ENCODE data around the gene PRRC2A. TPM values are rescaled to one million over a fixed set of nuclear protein-coding genes. Genes with fewer than 3 reads are reported as not detected.

The PRRC2A gene
- polyA plus RNA-seq, 1 donor from 2014 or later, result 39.9 TPM

DNA sequence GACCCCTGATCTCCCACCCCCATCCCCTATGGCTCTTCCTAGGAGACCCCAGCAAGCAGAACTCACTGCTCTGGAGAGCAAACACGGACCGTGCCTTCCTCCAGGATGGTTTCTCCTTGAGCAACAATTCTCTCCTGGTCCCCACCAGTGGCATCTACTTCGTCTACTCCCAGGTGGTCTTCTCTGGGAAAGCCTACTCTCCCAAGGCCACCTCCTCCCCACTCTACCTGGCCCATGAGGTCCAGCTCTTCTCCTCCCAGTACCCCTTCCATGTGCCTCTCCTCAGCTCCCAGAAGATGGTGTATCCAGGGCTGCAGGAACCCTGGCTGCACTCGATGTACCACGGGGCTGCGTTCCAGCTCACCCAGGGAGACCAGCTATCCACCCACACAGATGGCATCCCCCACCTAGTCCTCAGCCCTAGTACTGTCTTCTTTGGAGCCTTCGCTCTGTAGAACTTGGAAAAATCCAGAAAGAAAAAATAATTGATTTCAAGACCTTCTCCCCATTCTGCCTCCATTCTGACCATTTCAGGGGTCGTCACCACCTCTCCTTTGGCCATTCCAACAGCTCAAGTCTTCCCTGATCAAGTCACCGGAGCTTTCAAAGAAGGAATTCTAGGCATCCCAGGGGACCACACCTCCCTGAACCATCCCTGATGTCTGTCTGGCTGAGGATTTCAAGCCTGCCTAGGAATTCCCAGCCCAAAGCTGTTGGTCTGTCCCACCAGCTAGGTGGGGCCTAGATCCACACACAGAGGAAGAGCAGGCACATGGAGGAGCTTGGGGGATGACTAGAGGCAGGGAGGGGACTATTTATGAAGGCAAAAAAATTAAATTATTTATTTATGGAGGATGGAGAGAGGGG, 47.0 kb upstream of the PRRC2A start:
- H3F3A ChIP-seq (ENCODE audit: insufficient read depth, low read length, poor library complexity, severe bottlenecking), result no peaks in the 10 kb centered on the region
- H3K36me3 ChIP-seq (ENCODE audit: insufficient read depth, low read length), result no peaks in the 10 kb centered on the region
- no peak overlapping the region for H3K9ac ChIP-seq (ENCODE audit: low read length)
- no peak overlapping the region for H2AFZ ChIP-seq (ENCODE audit: low read depth, low read length)
- H3K27me3 ChIP-seq (ENCODE audit: insufficient read depth, low read depth, low read length), result no peaks in the 10 kb centered on the region
- H3K9me3 ChIP-seq (ENCODE audit: low read length), result no peaks in the 10 kb centered on the region
- H3K4me2 ChIP-seq (ENCODE audit: low read length), result no peak overlapping the region
- H3K79me2 ChIP-seq (replicated peaks; ENCODE audit: insufficient read depth, low read length), result no peaks in the 10 kb centered on the region
- TF ChIP-seq EP300 (conservative IDR thresholded peaks at IDR 0.05; ENCODE audit: poor library complexity, severe bottlenecking), result no peak
- no peak for TF ChIP-seq MXI1 (conservative IDR thresholded peaks at IDR 0.05; ENCODE audit: poor library complexity, severe bottlenecking)
- no peak for TF ChIP-seq TAF1 (IDR thresholded peaks at IDR 0.05; ENCODE audit: low read depth)
- no peak overlapping the region for H3K27ac ChIP-seq (ENCODE audit: low read length)
- no peaks in the 10 kb centered on the region for H3K9me2 ChIP-seq (ENCODE audit: insufficient read depth, low read length)
- no peaks in the 10 kb centered on the region for H4K20me1 ChIP-seq (ENCODE audit: insufficient read depth)
- no peak overlapping the region for H3K4me3 ChIP-seq (ENCODE audit: low read length)

GRCh38 chr6:31574106-31575061, 46.1 kb upstream of the PRRC2A start:
- H3K79me2 ChIP-seq (replicated peaks; ENCODE audit: insufficient read depth, low read length), result no peaks in the 10 kb centered on the region
- TF ChIP-seq MXI1 (conservative IDR thresholded peaks at IDR 0.05; ENCODE audit: poor library complexity, severe bottlenecking) (no peak), POLR2AphosphoS5 (IDR thresholded peaks at IDR 0.05) (no peak), EZH2 (IDR thresholded peaks at IDR 0.05; ENCODE audit: borderline replicate concordance, insufficient read depth, low read length, poor library complexity, severe bottlenecking) (no peak), EP300 (conservative IDR thresholded peaks at IDR 0.05; ENCODE audit: poor library complexity, severe bottlenecking) (no peak), CTCF (IDR thresholded peaks at IDR 0.05; ENCODE audit: poor library complexity, severe bottlenecking) (no peak), TAF1 (IDR thresholded peaks at IDR 0.05; ENCODE audit: low read depth) (no peak), SMC3 (conservative IDR thresholded peaks at IDR 0.05; ENCODE audit: poor library complexity) (no peak)
- TF ChIP-seq, protein P1, sequence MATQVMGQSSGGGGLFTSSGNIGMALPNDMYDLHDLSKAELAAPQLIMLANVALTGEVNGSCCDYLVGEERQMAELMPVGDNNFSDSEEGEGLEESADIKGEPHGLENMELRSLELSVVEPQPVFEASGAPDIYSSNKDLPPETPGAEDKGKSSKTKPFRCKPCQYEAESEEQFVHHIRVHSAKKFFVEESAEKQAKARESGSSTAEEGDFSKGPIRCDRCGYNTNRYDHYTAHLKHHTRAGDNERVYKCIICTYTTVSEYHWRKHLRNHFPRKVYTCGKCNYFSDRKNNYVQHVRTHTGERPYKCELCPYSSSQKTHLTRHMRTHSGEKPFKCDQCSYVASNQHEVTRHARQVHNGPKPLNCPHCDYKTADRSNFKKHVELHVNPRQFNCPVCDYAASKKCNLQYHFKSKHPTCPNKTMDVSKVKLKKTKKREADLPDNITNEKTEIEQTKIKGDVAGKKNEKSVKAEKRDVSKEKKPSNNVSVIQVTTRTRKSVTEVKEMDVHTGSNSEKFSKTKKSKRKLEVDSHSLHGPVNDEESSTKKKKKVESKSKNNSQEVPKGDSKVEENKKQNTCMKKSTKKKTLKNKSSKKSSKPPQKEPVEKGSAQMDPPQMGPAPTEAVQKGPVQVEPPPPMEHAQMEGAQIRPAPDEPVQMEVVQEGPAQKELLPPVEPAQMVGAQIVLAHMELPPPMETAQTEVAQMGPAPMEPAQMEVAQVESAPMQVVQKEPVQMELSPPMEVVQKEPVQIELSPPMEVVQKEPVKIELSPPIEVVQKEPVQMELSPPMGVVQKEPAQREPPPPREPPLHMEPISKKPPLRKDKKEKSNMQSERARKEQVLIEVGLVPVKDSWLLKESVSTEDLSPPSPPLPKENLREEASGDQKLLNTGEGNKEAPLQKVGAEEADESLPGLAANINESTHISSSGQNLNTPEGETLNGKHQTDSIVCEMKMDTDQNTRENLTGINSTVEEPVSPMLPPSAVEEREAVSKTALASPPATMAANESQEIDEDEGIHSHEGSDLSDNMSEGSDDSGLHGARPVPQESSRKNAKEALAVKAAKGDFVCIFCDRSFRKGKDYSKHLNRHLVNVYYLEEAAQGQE (IDR thresholded peaks at IDR 0.05; ENCODE audit: borderline replicate concordance), result no peak
- H4K20me1 ChIP-seq (ENCODE audit: insufficient read depth), result no peaks in the 10 kb centered on the region
- no peak overlapping the region for H3K9ac ChIP-seq (ENCODE audit: low read length)
- no peaks in the 10 kb centered on the region for H3K9me3 ChIP-seq (ENCODE audit: low read length)
- no peak overlapping the region for H3K27ac ChIP-seq (ENCODE audit: low read length)
- H2AFZ ChIP-seq (ENCODE audit: low read depth, low read length), result no peak overlapping the region
- no peaks in the 10 kb centered on the region for H3K9me2 ChIP-seq (ENCODE audit: insufficient read depth, low read length)
- H3F3A ChIP-seq (ENCODE audit: insufficient read depth, low read length, poor library complexity, severe bottlenecking), result no peaks in the 10 kb centered on the region
- no peaks in the 10 kb centered on the region for H3K27me3 ChIP-seq (ENCODE audit: insufficient read depth, low read depth, low read length)
- no peaks in the 10 kb centered on the region for H3K36me3 ChIP-seq (ENCODE audit: insufficient read depth, low read length)
- H3K4me3 ChIP-seq (ENCODE audit: low read length), result no peak overlapping the region
- no peak overlapping the region for H3K4me2 ChIP-seq (ENCODE audit: low read length)

Data from neural cell (in vitro differentiated cells).